Colon (tissue), 2 donors: ENCODE measurements around the gene SLC35E1.
"Not testable (repeated sequence)": the region's sequence is repeated elsewhere in the genome, so short reads cannot be mapped to it uniquely, and the experiment has no call there.

Source experiments
- FAIRE-seq: peaks from 2 replicates; lab custom pipeline; 2012; peaks lifted over from hg19 to GRCh38; lab: Jason Lieb, UNC
- donor health status: control.
- donor health status: control.

SLC35E1 gene

DNA sequence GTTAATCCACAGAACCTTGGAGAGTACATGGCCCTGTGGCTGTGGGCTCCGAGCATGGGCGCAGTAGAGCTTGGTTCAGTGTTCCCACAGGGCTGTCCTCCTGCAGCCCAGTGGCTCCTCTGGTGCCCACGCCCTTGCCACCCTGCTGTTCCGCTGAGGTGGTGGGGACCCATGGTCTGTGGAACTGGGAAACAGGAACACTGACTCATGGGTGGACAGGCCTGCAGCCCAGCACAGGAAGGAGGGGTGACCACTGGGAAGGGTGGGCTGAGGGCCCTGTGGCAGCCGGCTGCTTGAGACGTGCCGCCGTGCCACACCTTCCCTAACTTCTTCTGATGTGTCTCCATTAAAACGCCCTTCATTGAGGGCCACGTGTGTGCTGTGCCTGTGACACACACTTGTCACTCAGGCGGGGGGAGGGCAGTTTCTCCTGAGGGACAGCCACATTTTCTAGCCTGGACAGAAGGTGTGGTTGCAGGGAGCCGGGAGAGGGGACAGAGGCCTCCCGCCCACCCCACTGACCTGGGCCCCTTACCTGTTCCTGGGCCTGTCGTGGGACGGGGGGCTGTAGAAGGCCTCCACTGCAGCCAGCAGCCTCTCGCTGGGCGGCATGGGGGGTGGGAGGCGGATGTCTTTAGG lies 51.1 kb downstream of the SLC35E1 start:
- FAIRE-seq, result no peak

DNA sequence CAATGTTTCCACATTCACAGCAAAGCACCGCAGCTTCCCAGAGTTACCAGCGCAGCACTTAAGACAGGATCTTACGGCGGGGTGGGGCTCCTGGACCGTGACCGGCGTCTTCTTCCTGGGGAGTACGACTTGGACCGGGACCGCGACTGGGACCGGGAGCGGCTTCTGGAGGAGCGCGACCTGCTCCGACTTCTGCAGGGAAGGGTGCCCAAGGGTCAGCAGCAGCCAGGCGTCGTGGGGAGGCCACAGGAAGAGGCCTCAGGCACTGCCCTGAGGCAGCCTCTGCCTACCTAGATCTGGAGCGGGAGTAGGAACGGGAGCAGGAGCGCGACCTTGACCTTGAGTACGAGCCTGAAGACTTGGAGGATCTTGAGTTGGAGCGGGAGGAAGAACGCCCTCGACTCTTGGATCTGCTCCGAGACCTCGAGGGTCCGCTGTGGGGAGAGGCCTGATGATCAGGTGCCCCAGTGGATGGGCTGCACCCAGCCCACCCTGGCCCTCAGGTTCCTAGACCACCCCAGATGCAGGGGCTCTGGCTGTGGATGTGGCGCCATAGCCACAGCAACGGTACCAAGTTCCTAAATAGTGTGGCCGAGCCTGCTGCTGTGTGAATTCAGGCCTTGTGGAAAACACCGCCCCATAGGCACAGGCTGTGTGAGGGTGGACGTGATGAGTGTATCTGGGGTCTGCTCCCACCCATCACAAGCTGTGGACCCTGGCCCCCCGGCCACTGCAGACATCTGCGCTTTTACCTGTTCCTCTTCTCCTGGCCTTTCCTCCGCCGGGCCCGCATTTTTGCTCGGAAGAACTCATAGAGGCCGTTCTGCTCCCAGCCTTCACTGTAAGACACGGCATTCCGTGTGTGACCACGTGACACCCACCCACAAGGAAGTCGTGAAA lies 51.9 kb downstream of the SLC35E1 start:
- FAIRE-seq, result no peak

DNA sequence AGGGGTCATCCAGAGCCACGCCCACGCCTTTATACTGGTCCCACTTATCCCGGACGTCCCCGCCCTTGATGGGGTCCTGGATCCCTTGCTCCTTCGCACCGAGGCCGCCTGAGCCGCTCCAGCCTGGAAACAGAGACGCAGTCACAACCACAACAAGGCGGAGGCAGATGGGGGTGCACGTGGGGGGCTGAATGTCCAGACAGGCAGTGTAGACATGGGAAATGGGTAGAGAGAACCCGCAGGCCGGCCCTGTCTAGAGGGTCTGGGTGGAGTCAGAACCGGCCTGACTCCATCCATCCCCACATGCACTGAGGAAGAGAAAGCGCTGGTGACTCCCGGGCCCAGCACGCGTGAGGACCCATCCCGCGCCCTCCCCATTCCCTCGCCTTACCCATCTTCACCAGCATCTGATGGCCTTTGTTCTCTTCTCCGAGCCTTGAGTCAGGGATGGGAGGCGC lies 53.0 kb downstream of the SLC35E1 start:
- no peak for FAIRE-seq

DNA sequence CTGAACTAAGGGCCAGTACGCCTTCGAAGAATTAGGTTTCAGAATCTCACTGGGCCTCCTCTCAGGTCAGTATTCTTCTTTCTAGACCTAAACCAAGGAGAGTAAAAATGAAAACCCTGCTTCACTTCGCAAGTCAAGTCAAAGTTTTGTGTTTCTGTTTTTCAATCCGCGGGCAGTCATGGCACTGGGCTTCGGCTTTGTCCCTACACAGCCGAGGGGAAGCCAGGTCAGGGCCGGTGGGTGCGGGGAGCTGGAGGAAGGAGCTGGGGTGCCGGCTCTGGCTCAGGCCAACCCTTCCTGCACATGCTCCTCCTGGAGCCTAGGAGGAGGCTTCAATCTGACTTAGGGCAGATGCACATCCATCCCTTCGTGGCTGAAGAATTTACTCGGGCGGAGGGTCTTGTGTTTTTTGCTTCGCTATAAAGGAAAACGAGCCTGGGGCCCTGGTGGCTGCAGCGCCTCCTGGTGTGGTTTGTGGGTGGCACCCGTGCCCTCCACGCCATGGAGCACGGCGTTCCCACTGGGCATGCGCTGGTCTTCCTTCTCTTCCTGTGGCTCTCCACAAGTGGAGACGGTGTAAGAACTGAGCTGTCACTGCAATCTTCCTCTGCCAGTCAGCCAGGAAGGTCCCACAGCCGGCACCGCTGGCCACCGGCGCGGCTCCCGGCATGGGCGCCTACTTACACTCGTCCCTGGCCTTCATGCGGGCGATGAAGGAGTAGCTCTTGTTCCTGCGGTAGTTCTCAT lies 53.6 kb downstream of the SLC35E1 start:
- FAIRE-seq, result no peak

DNA sequence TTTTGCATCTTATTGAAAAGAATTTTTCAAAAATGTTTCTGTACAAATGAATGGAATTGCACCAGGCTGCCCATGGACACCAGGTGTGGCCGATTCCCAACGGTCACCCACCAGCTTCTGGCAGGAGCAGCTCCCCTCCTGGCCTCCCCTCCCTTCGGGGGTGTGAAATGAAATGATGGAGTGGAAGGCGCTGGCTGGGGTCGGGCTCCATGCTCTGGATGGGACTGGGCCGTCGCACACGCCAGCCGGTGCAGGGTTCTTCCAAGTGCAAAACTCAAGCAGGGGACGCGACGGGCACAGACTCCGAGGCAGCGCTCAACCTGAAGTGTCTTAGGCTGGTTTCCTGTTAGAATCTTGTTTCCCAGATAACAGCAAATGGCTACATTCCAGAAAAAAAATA lies 54.2 kb downstream of the SLC35E1 start:
- FAIRE-seq, result no peak

DNA sequence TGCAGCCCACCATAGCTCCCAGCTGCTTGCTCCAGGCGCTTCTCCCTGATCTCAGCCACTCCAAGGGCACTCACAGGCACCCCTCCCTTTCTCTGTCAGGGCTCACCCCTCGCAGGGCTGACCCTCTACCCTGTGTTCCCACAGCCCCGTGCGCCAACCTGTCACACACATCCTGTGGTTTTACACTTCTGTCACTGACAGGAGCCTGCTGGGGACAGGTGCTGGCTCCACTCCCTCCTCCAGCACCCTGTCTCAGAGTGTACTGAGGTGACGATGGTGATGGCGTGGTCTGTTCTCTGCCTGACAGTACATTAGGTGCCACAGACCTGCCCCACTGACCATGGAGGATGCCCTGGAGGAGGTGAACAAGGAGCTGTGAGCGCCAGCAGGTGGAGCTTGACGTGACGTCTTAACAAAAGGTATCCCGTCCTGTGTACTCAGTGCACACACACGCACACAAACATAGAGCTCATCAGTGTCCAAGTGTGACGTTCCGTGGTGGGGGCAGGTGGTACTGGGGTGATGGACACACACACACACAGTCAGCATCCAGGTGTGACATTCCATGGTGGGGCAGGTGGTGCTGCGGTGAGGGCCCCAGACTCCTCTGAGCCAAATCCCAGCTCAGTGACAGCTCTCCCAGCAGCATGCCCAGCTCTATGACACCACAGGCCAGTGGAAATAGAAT lies 55.1 kb downstream of the SLC35E1 start:
- FAIRE-seq, result no peak

DNA sequence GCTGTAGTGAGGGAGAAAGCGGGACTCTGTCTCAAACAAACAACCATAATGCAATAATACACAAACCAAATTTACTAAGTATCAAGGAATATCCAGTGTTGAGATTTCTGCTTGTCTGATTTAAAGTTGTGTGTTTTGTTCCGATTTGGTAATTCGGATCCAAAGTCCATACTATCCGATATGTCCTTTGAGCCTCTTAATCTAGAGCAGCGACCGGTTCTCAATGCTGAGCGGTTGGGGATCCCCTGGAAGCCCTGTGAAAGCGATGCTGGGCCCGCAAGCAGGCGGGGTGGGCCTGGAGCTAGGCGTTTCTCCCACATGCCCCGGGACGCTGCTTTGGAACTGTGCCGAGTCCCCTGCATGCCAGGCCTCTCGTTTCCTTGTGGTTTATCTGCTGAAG lies 55.8 kb downstream of the SLC35E1 start:
- FAIRE-seq, result no peak

DNA sequence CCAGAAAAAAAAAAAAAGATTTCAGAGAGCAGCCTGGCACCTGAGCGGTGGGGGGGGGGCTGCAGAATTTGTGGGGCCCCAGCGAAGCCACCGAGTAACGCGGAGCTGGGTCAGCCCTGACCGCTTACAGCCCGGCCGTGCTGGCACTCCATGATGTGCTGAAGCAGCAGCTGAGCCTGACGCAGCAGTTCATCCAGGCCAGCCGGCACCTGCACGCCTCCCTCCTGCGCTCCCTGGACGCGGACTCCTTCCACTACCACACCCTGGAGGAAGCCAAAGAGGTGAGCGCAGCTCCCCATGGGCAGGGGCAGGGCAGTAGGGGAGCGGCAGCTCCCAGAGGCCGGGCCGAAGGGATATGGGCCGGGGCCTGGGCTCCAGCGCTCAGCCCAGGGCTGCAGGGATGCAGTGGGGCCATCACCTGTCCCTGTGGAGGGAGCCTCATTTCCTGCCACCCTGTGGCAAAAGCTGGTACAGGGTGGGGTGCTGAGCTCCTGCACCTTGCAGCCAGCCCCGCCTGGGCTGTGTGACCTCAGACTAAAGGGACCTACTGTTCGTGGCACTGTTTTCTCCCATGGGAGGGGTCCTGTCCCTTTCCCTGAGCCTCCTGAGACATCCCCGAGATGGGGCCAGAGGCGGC lies 57.7 kb downstream of the SLC35E1 start:
- no peak for FAIRE-seq

DNA sequence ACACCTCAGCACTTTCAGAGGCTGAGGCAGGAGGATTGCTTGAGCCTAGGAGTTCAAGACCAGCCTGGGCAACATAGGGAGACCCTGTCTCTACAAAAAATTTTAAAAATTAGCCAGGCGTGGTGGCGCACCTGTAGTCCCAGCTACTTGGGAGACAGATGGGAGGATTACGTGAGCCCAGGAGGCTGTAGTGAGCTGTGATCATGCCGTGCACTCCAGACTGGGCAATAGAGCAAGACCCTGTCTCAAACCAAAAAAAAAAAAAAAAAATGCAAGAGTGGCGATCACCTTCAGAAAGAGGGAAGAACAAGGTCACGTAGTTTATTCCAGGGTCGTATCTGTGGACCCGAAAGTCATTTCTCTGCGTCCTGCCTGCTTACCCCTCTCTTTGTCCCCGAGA lies 59.6 kb downstream of the SLC35E1 start:
- not testable (repeated sequence) for FAIRE-seq

DNA sequence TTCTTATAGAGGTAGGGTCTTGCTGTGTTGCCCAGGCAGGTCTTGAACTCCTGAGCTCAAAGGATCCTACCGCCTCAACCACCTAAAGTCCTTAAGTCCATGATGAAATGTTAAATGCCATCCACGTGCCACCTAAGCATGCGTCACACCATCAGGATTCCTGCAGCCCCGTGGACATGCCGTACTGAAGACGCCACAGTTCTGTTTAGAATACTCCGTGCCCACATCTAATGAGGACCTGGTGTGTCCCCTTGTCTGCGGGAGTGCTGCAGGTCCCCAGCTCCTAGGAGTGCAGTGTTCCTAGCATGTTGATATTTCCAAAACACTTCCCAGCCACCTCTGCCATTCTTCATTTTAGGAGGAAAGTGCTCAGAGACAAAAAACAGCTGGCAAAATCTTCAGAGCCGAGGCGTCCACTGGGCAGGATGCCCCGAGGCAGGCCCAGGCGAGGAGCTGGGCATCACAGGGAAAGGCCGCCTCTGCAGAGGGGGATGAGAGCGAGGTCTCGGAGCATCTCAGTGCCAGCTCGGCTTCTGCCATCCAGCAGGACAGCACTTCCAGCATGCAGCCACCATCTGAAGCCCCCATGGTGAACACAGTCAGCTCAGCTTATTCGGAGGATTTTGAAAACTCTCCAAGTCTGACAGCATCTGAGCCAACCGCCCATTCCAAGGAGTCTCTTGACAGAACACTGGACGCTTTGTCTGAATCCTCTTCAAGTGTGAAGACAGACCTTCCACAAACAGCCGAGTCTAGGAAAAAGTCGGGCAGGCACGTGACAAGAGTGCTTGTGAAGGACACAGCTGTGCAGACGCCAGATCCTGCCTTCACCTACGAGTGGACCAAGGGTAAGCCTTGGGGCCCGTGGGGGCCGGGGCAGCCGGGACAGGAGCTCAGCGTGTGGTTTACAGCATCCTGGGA lies 62.8 kb downstream of the SLC35E1 start:
- no peak for FAIRE-seq

DNA sequence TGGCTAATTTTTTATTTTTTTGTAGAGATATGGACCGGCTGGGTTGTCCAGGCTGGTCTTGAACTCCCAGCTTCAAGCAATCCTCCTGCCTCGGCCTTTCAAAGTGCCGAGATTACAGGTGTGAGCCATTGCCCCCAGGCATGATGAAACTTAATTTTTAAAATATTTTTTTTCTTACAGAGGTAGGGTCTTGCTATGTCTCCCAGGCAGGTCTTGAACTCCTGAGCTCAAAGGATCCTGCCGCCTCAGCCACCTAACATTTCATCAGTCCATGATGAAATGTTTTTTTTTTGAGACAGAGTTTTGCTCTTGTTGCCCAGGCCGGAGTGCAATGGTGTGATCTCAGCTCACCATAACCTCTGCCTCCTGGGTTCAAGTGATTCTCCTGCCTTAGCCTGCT lies 63.7 kb downstream of the SLC35E1 start:
- FAIRE-seq, result no peak

DNA sequence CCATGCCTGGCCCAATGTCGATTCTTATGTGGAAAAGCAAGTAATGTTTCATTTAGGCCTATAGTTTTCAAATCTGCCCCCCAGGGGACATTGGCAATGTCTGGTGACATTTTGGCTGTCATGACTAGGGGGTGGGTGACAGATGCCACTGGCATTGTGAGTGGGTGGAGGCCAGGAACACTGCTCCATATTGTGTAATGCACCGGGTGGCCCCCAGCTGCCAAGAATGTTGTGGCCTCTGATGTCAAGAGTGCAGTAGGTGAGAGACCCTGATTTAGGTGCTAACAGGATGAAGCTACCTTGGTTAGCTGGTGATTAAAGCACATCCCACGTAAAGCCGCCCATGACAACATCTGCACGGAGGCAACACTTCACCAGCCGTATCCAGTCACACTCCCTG lies 65.3 kb downstream of the SLC35E1 start:
- FAIRE-seq, result no peak

DNA sequence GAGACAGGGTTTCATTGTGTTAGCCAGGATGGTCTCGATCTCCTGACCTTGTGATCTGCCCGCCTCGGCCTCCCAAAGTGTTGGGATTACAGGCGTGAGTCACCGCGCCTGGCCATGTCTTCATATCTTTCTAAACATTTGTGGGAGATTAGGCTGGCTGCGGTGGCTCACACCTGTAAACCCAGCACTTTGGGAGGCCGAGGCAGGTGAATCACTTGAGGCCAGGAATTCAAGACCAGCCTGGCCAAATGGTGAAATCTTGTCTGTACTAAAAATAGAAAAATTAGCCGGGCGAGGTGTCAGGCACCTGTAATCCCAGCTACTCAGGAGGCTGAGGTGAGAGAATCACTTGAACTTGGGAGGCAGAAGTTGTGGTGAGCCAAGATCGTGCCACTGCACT lies 66.1 kb downstream of the SLC35E1 start:
- not testable (repeated sequence) for FAIRE-seq

DNA sequence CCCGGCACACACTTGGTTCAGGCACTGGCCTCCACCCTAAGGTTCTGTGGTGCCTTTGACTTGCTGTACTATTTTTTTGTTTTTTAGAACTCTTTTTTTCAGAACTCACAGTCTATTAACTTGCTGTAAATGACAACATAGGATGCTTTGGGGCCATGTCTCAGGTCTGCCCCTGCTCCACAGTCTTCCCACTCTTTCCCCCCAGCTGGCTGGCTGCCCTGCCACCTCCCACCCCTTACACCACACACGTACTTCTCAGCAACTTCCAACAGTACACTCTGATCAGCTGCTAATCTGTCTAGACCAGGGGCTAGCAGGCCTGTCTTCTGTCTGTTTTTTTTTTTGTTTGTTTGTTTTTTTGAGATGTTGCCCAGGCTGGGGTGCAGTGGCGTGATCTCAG lies 67.9 kb downstream of the SLC35E1 start:
- no peak for FAIRE-seq
